HG03139 (cell line): ENCODE results near the gene PAEP.
"Not testable (repeated sequence)": the region's sequence is repeated elsewhere in the genome, so short reads cannot be mapped to it uniquely, and the experiment has no call there.

Experiments
- ATAC-seq: cut with Tn5 transposase; IDR thresholded peaks from one replicate; pipeline ENCODE4 v1.9.1; 2021; ENCODE audit not compliant: unreplicated experiment

The PAEP gene

DNA sequence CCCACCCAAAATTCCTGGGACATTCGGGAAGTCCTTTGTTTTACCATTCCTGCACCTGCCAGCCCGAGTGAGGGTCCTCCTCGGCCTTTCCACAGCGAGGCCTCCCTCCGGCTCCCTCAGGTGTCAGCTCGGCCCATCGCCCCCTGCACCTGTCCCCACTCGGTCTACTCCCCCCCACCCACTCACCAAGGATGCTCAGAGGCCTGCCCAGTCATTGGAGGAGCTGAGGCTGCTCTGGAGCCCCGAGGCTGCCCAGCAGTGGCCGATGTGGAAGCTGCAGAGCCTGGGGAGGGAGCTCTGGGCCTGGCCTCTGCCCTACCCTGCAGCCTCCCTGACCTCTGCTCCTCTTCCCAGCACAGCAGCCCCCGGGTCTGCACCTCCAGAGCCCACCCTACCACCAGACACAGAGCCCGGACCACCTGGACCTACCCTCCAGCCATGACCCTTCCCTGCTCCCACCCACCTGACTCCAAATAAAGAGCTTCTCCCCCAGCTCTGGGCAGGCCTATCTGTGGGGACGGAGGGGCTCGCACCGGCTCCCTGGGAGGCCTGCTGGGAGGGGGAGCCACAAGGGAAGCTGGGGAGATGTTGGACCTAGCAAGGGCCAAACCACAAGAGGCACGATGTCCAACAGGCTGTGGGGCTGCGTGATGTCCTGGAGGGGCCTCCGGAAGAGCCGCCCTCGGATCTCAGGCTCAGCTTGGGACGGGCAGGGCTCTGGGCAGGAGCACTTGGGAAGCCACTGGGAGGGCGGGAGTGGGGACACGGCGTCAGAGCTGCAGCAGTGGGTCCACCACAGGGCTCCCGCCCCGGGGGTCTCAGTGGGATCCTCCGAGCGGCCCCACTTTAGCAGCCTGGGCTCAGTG, 11.8 kb upstream of the PAEP start:
- ATAC-seq, result not testable (repeated sequence)

DNA sequence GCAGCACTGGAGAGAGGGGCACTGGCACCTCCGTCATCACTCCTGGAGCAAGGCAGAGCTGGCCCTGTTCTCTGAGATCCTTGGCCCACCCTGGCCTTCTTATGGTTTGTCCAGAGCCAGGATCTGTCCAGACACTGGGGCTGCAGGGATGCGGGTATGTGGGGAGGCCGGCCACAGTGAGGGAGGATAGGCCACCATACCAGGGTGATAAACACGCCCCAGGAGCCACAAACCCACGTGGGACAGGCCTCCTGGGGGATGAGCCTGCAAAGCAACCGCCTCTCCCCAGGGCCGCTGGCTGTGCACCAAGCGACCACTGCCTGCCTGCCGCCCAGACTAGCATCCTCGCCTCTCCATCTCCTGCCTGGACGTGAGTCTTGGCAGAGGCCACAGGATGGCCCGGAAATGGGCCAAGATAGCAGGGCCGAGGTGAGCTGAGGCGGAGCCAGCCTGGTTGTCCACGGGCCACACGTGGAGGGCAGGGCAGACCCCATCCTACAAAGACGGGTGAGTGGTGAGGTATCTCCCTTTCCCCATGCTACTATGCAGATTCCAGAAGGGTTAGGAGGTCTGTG, 11.1 kb upstream of the PAEP start:
- ATAC-seq, result no peak

DNA sequence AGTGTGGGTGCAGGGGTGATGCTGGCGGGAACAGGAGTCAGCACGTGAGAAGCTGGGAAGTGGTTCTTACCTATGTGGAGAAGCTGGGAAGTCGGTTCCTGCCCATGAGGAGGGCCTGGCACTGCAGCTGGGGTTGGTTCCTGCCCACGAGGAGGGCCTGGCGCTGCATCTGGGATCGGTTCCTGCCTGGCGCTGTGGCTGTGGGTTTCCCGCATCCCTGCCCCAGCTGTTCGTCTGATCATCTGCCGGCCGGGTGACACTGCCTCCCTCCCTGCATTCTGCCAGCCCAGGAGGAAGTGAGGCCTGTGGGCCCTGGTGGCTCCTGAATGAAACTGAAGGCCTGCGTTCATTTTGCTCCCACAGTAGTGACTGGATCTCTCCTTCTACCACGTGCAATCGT, 10.5 kb upstream of the PAEP start:
- ATAC-seq, result no peak

DNA sequence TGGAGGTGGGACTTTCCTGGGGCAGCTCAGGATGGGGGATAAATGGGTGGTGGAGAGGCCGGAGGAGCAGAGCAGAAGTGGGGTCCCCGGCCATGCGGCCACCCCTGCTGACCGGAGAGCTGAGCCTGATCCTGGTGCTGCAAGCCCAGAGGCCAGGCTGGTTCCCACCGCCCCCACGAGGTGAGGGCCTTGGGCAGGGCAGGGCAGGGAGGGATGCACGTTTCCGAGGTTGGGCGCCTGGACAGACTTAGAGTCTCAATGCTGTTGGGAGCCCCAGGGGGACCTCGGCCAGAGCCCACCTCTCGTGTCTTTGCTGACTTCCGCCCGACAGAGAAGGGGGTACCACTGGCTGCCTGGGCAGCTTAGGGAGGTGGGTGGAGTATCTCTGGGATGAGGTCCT, 10.1 kb upstream of the PAEP start:
- no peak for ATAC-seq

DNA sequence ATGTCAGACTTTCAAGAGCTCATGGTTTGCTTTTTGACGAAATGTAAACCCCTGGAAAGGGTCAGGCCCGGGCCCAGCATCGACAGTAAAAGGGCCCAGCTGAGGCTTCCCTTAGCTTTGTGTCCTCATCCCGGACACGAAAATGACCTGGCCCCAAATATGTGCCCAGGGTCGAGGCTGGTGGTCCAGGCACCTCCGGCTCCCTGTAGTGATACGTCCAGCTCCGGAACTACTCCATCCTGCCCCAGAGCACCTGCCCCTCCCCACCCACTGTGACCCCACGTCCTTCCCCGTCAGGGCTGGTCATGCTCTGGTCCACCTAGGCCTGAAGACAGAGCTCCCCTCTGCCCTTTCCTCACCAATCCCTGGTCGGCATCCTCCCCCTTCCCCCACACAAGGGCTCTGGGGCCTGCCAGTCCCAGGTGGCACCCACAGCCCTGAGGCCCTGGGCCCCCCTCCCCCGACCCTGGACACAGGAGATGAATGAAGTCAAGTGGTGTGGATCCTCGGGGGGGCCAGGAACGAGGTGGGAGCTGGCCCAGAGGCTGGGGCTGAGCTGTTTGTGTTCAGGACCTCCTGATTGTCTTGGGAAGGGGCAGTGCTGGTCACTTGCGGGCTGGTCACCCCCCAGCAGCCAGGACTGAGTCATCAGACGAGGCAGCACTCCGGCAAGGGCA, 9.4 kb upstream of the PAEP start:
- no peak for ATAC-seq

DNA sequence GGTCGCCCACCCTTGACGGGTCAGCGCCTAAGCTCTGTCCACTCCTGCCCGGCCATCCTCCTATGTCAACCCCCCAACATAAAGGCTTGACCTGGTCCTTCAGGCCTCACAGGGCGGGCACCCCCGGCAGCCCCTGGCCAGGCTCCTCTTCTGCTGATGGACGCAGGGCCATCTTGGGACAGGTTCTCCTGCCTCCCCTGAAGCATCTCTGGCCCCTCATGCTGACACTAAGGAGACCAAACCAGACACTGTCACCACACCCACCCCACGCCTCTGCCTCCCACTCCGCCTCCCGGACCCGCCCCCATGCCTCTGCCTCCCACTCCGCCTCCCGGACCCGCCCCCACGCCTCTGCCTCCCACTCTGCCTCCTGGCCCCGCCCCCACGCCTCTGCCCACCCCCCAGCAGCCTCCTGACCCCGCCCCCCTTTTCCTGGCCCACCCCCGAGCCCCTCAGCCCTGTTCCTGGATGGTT, 8.8 kb upstream of the PAEP start:
- no peak for ATAC-seq

DNA sequence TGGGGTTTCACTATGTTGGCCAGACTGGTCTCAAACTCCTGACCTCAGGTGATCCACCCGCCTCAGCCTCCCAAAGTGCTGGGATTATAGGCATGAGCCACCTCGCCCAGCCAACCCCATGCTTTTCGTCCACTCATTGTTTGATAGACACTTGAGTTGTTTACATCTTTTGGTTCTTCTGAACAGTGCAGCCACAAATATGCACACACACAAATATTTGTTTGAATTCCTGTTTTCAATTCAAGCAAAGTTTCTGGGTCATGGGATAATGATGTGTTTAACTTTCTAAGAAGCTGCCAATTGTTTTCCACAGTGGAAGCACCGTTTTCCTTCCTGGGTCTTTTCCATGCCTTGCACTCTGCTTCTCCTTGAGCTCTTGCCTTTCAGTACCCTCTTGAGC, 6.8 kb upstream of the PAEP start:
- no peak for ATAC-seq

DNA sequence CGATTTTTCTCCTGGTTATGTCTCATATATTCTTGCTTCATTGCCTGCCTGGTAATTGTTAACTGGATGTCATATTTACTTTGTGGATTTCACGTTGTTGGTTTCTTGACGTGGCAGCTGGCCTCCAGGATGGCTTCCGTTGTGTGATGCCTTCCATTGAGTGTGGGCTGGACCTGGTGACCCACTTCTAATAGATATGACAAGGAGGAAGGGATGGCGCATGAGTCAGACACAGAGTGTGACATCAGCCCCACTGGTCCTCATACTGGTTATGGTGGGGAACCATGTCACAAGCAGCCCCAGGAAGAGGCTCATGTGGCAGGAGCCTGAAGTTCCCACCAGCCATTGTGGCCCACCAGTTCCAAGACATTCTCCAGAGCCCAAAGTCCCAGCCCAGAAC, 6.4 kb upstream of the PAEP start:
- no peak for ATAC-seq

DNA sequence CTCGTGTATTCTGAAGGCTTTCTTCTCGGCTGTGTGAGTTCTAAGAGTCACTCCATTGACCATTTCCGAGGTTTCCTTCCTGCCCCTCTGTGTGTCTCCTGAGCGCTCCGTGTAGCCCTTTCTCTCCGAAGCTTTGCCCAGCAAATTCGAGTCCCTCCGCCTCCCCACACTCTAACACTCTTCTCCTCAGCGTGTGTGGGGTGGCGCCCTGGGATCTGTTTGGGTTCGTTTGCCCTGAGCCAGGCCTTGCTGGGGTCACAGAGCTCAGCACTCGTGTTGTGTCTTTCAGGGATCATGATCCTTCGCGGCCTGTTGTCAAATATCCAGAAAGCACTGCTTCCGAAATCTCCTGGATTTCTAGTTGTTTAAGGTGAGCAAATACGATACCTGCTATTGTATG, 5.6 kb upstream of the PAEP start:
- ATAC-seq, result no peak

DNA sequence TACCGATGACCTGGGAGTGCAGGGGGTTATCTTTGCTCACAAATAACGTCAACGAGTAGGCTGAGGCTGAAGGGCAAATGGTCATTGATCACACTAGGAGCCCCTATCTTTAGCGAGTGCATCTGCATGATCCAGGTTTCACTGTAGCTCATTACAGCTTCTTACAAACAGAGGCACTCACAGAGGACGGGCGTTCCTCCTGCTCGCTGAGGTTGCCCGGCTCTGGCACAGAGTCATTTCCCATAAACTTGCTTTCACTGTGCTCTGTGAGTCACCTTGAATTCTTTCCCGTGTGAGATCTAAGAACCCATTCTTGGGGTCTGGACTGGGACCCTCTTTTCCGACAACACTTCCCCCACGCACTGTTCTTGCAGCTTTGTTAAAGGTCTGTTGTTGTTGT, 1.9 kb upstream of the PAEP start:
- no peak for ATAC-seq

DNA sequence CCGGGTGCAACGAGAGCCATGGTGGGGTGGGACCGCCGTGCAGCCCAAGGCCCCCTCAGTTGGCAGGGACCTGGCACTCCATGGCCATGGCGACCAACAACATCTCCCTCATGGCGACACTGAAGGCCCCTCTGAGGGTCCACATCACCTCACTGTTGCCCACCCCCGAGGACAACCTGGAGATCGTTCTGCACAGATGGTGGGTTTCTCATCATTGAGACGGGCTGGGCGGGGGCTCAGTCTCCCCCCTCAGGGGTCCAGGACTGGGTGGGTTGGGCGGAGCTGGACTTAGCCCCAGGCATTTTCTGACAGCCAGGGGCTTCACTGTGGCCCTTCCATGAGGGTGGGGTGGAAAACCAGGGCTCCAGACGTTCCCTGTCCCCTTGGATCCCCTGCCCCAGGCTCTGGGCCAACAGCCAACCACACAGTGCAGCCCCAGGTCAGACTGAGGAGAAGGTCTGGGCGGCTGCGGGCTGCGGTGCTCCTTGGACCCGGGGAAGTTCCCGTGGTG, 734 bp downstream of the PAEP start:
- ATAC-seq, result no peak

DNA sequence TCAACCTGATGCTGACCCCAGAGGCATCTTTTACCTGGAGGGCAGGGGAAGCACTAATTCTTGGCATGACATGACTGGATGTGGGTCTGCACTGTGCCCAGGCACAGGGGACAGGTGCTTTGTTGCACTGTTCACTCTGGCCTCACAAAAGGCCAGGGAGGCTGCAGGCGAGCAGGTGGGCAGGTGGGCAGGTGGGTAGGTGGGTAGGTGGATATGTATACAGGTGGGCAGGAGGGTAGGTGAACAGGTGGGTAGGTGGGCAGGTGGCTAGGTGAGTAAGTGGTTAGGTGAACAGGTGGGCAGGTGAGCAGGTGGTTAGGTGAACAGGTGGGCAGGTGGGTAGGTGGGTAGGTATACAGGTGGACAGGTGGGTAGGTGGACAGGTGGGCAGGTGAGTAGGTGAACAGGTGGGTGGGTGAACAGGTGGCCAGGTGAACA, 1.5 kb downstream of the PAEP start:
- no peak for ATAC-seq

DNA sequence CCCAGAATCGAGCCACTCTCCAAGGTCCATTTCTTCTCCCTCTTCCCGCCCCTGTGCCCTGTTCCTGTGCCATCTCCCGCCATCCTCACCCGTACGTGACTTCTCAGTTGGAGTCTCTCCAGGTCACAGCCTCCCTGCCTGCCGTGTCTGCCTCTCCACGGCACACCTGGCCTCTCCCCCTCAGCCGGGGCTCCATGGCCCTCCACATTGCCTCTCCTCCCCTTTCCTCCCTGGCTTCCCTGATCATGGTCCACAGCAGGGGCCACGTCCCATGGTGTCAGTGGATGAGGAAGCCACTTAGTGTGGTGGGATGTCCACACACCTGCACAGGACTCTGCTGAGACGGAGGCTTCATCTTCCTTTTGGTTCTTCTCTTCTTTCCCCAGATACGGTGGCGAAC, 2.3 kb downstream of the PAEP start:
- no peak for ATAC-seq

DNA sequence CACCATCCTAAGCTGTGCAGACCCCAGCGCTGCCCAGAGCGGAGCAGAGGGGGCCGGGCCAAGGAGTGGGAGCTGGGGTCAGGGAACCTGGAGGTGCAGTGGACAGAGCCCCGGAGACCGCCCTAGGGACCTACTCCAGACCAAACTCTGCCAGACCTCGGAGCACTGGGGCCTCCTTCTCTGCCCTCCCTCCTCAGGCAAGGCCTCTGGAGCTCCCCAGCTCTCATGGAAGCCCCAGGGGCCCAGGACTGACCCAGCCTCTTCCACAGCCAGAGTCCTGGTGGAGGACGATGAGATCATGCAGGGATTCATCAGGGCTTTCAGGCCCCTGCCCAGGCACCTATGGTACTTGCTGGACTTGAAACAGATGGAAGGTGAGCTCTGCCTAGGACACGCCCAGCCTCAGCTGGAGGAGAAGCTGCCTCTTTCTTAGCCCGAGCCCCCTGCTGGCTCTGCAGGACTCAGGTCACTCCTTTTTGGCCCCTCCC, 3.6 kb downstream of the PAEP start:
- ATAC-seq, result no peak

DNA sequence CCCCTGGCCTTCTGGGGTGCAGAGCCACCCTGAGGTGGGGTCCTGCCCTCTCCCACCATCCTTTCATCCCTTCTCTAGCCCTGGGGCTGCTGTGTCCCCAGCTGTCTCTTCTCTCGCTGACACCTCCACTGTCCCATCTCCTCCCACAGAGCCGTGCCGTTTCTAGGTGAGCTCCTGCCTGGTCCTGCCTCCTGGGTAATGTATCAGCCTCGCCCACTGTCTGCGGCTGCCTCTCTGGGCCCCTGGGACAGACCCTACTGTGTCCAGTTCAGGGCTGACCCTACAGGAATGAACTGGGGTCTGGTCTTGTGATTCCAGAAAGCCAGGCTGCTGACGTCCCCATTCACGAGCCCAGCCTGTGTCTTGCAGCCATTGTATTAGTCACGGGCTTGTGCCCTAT, 4.1 kb downstream of the PAEP start:
- no peak for ATAC-seq

DNA sequence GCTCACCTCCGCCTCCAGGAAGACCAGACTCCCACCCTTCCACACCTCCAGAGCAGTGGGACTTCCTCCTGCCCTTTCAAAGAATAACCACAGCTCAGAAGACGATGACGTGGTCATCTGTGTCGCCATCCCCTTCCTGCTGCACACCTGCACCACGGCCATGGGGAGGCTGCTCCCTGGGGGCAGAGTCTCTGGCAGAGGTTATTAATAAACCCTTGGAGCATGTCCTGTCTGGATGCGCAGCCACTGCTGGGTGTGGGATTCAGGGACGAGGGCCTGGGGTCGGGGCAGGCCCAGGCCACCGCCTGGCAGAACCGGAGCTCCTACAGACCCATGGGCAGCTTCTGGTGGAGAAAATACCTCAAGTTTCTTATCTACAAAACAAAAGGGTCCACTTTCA, 5.0 kb downstream of the PAEP start:
- ATAC-seq, result no peak

DNA sequence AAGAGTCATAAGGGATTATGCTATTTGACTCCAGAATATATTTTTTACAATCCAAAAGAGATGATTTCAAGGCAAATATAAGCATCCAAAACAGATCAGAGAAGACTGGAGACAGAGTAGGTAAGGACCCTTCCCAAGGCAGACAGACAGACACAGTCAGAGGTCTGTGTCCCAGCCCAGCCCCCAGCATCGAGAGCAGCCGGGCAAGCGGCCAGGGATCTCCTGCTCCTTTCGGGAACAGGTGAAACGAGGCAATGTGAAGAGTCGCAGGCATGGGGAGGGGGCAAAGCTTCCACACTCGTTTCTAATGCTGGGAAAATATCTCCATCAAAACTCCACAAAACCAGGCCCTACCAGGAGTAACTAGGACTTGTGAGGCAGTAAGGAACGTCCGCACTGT, 5.8 kb downstream of the PAEP start:
- ATAC-seq, result no peak

DNA sequence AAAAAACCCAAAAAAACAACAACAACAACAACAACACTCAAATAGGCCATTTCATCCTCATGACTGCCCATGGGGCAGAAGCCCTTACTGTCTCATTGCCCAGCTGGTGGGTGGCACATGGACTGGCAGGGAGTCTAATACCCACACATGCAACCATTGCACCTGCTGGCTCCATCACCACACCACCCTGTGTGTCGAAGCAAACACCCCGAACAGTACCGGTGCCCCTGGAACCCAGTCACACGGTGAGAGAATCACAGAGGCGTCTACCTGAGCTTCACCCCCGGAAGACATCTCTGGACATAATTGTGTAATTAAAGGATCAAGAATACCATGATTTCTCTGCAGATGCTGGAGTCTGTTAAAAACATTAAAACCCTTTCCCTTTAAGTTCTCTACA, 6.5 kb downstream of the PAEP start:
- no peak for ATAC-seq

DNA sequence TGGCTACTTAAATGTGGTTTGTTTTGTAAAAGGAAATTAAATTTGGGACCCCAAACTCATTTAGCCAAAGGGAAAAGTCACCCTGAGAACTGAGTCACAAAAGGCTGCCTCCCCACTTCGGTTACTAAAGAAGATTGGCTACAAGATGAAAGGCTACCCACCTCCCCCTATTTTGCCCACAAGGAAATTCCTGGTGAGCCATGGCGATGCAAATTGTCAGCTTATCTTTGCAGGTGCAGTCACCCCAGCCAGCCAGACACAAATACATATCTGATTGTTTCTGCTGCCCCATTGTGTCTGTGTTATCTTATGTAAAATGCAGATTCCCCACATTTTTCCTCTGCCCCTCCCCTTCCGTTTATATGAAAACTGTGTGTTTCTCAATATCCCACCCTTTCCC, 8.9 kb downstream of the PAEP start:
- no peak for ATAC-seq

DNA sequence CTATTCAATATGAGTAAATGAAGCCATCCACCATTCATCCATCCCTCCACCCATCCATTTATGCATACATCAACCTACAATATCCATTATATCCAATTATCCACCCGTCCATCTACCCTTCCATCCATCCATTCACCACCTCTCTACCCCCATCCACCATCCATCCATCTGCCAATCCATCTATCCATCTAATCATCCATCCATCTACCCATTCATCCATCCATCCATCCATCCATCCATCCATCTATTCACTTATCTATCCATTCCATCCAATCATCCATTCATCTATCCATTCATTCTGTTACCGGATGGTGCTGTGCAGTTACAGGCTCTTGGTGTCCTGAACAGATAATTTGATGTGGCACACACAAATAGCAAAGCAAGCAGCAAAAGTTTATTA, 10.7 kb downstream of the PAEP start:
- ATAC-seq, result no peak

DNA sequence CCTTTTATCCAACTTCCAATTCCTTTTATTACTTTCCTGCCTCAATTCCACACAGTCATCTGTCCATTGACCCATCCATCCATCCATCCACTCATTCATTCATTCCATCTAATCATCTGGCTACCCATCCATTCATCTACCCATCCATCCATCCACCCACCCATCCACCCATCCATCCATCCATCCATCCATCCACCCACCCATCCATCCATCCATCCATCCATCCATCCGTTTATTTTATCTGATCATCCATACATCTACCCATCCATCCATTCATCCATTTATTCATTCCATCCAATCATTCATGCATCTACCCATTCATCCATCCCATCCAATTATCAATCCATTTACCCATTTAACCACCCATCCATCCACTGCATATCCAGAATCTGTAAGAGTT, 11.6 kb downstream of the PAEP start:
- no peak for ATAC-seq

DNA sequence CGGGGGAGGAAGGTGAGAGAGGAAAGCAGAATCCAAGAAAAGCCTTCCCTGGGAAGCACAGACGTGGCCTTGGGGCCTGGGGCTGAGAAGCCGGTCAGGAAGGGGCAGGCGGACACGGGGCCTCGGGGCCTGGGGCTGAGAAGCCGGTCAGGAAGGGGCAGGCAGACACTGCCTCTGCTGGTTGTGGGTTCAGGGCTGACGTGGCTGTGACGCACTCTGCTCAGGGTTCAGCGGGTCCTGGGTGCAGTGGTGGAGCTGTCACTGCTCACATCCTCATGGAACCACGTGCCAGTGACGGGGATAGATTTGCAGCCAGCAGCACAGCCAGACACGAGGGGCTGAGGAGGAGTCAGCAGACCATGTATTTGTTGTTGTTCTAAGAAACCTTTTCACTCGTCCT, 12.8 kb downstream of the PAEP start:
- no peak for ATAC-seq
